Stimulated activated CD8-positive, alpha-beta memory T cell treated with anti-CD3 and anti-CD28 coated beads, Interleukin-4, amount 100 ng/mL, for 24 hours (primary cell): ENCODE results near the gene IGF2R.
"Not testable (repeated sequence)": the region's sequence is repeated elsewhere in the genome, so short reads cannot be mapped to it uniquely, and the experiment has no call there.

Source experiments
- DNase-seq: peaks from one replicate; pipeline ENCODE4 v3.0.0-alpha.2; 2020; ENCODE audit warnings: low read depth

IGF2R gene, protein sequence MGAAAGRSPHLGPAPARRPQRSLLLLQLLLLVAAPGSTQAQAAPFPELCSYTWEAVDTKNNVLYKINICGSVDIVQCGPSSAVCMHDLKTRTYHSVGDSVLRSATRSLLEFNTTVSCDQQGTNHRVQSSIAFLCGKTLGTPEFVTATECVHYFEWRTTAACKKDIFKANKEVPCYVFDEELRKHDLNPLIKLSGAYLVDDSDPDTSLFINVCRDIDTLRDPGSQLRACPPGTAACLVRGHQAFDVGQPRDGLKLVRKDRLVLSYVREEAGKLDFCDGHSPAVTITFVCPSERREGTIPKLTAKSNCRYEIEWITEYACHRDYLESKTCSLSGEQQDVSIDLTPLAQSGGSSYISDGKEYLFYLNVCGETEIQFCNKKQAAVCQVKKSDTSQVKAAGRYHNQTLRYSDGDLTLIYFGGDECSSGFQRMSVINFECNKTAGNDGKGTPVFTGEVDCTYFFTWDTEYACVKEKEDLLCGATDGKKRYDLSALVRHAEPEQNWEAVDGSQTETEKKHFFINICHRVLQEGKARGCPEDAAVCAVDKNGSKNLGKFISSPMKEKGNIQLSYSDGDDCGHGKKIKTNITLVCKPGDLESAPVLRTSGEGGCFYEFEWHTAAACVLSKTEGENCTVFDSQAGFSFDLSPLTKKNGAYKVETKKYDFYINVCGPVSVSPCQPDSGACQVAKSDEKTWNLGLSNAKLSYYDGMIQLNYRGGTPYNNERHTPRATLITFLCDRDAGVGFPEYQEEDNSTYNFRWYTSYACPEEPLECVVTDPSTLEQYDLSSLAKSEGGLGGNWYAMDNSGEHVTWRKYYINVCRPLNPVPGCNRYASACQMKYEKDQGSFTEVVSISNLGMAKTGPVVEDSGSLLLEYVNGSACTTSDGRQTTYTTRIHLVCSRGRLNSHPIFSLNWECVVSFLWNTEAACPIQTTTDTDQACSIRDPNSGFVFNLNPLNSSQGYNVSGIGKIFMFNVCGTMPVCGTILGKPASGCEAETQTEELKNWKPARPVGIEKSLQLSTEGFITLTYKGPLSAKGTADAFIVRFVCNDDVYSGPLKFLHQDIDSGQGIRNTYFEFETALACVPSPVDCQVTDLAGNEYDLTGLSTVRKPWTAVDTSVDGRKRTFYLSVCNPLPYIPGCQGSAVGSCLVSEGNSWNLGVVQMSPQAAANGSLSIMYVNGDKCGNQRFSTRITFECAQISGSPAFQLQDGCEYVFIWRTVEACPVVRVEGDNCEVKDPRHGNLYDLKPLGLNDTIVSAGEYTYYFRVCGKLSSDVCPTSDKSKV (N-terminal part only)

DNA sequence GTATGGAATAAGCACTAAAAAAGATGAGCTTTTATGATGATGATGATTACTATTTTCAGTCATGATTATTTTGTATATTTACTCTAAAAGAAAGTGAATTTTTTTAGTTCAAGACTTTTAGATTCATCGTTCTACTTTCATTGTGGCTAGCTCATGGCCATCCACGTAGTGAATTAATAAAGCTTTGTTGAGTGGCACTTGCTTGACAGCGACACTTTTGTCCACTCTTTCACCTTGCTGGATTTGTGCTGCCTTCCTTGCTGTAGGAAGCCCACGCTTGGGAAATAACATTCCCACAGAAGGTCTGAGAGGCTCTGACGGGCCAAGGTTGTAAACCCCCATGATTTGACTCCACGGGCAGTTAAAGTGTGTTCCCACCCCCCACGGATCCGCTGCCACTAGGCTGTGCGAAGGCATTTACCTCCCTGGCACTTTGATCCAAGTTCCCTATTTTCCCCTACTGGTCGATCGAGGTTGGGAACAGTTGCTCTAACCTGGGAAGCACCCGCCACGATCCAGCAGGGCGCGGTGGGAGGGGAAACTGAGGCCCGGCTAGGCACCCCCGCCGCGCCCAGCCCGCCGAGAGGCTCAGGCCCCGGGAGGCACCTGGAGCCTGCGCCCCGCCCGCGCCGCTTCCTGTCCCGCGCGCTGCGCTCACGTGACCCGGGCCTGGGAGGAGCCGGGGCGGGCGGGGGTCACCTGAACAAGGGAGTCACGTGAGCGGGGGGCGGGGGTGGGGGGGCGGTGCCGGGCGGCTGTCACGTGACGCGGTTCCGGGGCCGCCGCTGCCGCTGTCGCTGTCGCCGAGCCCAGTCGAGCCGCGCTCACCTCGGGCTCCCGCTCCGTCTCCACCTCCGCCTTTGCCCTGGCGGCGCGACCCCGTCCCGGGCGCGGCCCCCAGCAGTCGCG, at the start of gene IGF2R:
Gene IGF2R, plus strand, starts transcription at position 788 of the 909 bp plus-strand sequence. CDS start 165 bp downstream, outside the sequence.
- DNase-seq, result peak; percentile 92

DNA sequence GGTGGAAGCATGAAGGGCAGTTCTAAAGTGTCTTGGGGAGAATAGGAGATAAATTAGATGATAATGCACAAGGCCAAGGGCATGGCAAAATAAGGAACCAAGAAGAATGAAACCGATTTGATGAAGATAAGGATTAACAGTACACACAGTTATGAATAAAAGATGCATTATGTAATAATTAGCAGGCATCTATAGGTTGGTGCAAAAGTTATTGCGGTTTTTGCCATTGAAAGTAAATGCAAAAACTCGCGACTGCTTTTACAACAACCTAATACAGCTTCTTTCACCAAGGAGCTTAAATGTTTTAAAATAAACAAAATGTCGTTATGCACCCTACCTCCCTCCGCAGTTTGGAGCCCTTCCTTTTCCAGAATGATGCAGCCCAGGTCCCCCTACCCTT, 49.1 kb upstream of the IGF2R start:
- no peak for DNase-seq

DNA sequence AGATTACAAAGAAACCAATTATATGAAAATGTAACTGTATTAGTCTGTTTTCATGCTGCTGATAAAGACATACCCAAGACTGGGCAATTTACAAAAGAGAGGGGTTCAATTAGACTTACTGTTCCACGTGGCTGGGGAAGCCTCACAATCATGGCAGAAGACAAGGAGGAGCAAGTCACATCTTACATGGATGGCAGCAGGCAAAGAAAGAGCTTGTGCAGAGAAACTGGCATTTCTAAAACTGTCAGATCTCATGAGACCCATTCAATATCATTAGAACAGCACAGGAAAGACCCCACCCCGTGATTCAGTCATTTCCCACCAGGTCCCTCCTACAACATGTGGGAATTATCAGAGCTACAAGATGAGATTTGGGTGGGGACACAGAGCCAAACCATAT, 44.7 kb upstream of the IGF2R start:
- not testable (repeated sequence) for DNase-seq

DNA sequence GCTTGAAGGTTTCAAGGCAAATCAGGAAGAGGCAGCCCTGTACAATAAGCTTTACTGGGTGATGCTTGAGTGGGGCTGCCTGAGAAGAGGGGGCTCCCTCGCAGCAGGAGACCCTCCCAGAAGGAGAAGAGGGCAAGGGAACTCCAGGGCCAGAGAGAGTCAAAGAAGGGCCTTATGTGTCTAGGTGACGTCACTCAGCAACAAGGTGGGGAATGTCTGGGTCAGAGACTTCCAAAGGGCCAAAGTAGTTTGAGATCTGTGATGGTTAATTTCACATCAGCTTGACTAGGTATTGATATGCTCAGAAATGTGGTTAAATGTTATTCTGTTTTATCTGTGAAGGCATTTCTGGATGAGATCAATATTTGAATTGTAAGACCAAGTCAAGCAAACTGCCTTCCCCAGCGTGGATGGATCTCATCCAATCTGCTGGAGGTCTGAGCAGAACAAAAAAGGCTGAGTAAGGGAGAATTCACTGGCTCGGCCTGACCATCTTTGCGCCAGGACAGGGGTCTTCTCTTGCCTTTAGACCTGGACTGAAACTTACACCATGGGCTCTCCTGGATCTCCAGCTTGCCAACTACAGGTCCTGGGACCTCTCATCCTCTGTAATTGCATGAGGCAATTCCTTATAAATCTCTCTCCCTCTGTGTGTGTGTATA, 42.2 kb upstream of the IGF2R start:
- no peak for DNase-seq

DNA sequence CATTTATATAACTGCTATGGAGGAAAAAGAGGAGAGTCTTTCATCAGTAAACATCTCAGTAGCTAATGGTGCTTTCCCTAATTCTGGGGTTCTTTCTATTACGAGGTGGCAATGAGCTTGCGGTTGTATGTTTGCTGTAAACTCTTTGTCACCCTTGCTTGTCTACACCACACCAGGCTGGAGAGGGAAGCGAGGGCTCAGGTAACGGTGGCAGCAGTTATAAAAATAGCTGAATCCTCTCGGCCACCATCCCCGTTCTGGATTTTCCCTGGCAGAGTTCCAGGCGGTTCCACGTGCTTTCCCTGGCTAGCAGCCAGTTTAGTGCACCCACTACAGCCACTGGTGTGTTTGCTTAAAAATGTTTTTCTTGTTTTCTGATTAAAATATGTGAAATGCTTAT, 39.1 kb upstream of the IGF2R start:
- DNase-seq, result peak; percentile 11

DNA sequence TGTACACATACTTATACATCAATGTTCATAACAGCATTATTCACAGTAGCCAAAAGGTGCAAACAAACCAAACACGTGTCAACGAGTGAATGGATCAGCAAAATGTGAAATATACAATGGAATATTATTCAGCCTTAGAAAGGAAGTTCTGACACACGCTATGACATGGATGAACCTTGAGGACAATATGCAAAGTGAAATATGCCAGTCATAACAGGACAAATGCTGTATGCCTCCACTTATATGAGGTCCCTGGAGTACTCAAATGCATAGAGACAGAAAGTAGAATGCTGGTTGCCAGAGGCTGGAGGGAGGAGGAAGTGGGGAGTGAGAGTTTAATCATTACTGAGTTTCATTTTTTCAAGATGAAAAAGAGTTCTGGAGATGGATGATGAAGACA, 37.8 kb upstream of the IGF2R start:
- DNase-seq, result no peak

DNA sequence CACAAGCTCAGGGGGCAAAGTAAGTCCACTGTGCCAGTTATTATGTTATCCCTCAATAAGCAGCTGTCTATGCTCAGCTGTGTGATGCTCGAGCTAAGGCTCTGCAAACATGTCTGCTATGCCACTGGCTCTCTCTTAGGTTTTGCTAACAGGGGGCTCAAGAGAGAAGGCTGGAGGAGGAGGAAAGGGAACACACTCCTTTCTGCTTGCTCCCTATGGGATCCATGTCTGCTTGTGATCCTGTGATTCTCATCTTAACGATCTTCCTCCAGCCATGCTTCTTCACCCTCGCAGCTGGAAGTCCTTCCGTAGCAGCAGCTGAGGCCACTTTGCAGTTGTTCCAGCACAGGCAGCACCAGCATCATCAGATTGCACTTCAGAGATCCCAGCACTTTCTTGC, 37.0 kb upstream of the IGF2R start:
- DNase-seq, result no peak

DNA sequence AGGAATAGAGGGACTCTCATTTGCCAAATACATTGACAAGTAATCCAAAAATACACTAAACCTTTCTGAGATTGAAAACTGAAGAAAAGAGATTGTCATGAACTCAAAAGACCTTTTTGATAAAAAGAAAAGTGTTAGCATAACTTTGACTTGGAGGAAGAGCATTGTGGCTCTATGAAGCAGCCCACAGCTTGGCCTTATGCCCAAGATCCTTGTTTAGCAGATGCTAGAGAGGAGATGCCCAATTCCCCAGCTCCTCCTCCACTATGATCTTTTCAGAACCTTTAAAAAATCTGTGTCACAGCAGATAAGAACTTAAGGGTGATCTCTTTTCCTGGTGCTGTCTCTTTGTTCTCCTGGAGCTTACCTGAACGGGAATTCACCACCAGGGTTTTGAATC, 35.8 kb upstream of the IGF2R start:
- no peak for DNase-seq

DNA sequence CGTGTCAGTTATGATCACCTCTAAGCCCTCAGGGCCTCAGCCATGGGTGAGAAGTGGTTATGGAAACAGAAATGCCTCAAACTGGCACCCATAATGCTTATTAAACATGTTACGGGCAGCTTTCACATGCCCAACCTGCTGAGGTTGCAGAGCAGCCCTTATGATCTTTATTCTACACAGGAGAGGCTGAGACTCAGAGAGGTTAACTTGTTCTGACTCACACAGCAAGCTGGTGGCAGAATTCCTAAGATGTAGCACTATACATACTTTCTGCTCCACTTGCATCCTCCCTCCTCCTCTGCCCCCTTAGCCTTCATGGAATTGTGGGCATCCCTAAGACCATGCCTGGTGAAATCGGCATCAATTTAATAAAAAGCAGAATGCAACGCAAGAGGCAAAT, 34.7 kb upstream of the IGF2R start:
- DNase-seq, result no peak

DNA sequence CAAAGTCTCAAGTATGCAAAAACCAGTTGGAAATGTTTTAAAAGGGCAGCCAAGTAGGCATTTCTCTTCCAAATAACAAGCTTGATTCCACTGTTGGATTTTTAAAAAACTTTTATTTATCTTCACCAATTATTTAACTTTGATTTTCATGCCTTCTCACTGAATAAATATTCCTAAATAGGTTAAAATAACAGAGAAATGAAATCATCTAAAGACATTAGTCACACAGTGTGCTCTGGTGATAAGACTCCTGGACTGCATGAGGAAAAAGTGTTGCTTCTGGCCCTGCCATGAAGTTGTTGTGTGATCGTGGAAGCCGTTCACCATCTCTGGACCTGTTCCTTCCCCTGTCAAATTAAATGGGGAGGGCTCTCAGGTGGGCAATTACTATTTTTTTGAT, 33.8 kb upstream of the IGF2R start:
- no peak for DNase-seq

DNA sequence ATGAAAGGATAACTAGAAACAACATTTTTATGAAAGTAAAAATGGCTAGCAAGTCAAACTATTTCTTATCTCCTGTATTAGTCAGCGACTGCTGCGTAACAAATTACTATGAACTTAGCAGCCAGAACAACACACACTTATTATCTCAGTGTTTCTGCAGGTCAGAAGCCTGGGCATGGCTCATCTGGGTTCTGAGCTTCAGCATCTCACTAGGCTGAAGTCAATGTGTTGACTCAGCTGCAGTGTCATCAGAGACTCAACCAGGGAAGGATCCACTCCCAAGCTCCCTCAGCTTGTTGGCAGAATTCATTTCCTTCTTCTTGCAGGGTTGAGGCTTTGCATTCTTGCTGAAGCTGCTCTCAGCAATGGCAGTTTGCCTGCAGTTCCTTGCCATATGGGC, 33.2 kb upstream of the IGF2R start:
- no peak for DNase-seq

DNA sequence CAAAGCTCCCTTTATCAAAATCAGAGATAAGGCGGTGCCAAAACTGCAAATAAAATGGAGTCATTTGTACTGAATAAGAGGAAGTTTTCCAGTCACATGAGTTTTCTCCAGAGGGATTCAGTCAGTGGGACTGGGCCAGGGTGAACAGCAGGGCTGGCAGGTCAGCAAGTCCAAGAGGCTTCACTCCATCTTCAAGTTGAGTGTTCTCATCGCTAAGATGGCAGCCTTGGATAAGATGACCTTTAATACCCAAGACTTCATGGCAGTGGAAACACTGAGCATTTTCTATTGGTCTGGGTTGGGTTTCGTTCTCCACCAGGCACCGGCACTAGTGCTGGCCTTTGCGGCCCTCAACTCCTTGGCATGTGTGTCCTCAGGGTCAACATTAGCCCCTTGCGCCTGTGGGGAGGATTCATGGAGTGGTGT, 29.3 kb upstream of the IGF2R start:
- no peak for DNase-seq

DNA sequence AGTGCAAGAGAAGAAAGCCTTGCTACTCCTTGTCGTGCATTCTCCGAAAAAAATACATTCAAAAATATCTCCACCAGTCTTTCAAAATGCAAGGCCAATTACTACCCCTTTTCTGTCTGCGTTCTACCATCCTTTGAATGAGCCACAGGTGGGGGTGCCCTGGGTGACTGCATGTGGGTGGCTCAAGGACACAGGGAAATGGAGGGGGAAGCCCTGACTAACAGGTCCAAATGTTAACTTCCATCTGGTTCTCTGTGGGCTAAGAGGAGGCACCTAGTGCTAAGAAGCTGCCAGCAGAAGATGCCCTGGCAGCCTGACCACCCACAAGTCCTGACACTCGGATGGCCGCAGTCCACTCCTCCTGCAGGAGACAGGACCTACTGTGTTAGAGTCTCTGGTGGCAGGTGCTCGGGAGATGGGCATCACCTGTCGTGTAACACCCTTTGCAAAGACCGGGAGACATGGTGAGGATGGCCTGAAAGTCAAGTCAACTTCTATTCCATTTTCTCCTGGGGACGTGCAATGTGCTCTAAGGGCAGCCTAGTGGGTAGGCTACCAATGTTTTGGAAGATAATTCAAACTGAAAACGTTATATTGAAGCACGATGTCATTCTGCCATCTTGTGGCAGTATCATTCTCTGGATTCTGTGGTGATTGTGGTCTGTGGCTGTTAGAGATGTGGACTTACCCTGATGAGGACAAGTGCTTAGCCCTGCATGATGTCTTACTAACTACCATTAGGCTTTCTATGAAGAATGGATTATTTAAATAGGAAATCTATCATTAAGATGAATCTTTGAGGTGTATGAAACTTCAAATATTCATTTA, 27.4 kb upstream of the IGF2R start:
- no peak for DNase-seq

DNA sequence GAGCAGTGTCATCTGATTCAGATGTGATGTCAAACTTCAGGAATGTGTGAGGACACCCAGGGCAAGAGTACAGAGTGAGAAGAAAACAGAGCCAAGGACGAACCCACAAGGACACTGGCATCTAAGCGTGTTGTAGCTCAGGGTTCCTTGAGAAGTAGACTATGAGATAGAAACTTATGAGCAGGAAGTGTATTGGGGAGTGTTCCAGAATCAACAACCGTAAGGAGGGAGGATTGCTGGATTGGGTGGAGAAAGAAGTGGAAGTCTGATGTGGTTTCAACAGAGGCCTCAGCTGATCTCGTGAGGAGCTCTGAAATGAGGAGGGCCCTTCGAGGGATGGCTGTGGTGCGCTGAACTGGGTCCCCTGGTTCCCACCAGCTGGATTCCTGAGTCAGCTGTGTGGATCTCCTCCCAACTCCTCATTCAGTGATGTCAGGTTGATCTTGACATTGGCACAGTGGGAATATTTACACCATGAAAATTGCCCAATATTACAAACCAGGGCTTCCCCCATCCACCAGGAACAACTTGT, 25.7 kb upstream of the IGF2R start:
- no peak for DNase-seq

DNA sequence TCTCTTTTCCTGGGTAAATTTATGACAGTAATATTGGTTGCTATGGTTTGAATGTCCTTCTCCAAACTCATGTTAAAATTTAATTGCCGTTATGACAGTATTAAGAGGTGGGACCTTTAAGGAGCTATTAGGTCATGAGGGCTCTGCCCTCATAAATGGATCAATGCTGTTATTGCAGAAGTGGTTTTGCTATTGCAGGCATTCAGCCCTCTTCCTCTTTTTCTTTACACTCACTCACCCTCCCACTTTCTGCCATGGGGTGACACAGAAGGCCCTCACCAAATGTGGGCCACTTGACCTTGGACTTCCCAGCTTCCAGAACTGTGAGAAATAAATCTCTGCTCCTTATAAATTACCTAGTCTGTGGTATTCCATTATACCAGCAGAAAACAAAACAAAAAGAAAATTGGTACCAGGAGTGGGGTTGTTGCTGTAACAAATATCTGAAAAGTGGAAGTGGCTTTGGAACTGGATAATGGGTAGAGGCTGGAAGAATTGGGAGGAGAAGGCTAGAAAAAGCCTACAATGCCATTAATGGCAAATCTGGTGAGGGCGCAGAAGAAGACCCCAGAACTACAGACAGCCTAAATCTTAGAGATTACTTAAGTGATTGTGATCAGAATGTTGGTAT, 24.8 kb upstream of the IGF2R start:
- DNase-seq, result no peak

DNA sequence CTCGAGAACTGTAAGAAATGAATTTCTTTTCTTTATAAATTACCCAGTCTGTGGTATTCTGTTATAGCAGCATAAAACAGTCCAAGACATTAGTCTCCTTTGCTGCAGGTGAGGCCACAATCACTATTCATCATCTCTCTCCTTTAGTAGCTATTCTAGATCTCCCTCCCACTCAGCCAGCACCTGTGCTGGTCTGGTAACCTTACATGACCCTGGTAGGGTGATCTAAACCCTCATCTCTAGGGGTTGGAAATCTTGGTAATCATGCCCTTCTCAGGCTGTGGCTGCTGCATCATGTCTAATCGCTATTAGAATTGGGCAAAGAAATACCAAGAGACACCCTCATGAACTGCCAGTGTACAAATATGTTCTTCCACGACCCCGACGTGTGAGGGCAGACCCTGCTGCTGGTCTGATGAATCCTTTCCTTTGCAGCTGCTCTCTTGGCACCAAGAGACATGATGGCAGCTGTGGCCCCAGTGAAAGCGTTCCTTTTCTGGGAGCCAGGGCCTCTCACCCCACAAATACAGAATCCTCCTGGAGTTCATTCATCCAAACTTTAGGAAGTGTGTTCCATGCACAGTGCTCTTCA, 23.0 kb upstream of the IGF2R start:
- DNase-seq, result no peak

DNA sequence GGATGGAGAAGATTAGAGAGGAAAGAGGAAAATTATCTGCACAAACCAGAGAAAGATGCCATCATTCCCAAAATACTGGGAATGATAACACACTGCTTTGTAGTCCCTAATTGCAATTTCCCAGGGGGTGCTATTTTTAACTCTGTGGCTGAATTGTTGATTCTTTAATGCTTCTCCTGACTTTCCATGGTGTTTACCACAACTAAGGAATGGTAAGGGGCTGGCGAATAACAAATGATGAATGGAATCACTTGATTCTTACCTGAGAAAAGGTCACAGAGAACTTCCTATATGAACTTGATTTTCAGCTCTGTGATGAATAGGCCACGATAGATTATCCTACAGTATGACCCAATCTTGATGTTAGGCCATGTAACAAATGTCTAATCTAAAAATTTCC, 22.0 kb upstream of the IGF2R start:
- DNase-seq, result no peak

DNA sequence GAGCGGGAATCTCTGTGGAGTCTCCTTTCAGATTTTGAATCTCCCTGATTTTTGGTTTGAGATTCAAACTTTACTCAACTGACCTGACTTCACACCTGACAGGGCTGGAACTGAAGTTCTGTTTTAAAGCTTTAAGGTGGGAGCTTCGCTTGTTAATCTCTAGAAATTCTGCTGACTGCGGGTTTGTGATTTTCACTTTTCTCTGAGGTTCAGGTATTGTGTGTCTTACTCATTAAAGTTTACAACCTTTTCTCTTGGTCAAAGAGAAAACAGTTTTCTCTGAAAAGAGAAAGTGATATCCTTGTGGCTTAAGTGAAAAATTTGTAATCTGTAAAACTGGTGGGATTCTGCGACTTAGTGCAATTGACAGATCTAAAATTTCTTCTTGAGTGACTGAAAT, 20.7 kb upstream of the IGF2R start:
- no peak for DNase-seq

DNA sequence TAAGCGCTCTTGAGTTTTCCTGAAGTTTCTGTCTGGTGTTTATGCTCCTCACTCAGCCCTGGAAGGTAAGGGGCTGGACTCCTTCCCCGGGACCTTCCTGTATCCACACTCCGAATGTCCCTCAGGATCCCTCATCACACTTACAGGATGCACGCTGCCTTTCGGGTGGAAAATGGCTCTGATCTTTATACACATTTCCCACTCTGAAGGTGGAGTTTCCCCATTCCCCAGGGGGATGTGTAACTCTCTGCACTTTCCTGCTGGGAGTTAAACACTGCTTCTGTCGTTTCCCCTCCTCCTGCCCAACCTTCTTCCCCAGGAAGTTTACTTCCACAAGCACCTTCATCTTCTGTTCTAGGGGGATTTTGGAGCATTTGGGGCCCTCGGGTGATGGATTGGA, 17.1 kb upstream of the IGF2R start:
- DNase-seq, result no peak
